ENCODE data around the gene ATAD3B.
A peak's percentile ranks its signal among the peaks of the same experiment; 100 is the strongest.

The ATAD3B gene

DNA sequence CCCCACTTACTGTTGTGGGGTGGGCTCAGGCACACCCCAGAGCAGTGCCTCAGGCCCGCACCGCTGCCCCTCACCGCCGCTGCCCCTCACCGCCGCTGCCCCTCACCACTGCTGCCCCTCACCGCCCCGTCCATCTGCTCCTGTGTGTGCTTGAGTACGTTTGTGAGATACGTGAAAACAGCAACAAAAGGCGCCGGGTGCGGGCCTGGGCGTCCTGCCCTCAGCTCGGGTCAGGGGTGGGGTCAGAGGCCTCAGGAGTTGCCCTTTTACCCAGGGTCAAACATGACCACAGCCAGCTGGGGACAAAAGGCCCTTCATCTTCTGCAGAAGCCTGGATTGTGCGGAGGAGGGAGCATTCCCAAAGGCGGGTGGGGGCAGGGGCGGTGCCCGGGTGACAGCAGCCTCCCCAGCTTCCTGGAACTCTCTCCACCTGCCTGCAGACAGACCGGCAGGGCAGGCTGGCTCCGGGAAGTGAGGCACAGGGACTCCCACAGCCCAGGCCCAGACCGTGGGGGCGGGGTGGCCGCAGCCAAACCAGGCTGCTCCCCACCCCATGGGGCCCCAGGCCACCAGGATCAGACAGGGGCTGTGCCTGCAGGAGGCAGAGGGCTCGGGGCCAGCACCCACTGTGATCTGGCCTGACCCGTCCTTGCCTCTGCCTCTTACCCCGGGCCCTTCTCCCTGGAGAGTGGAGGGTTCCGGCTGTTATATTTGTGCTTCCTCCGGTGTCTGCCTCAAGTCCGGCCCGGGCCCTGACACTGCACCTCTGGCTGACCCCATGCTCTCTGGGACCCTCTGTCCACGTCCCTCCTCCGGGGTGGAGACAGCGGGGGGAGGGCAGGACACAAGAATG lies 38.4 kb upstream of the ATAD3B start:
- Histone ChIP-seq H3K36me3 (no peaks in the 10 kb centered on the region), H3K9me3 (no peaks in the 10 kb centered on the region), H3K27me3 (no peaks in the 10 kb centered on the region), H3K4me3 (peak overlapping the region; percentile 75), H3K4me1 (peaks cover 92% of the 10 kb centered on the region), H3K27ac (peak overlapping the region; percentile 94), H3K9ac (peak overlapping the region; percentile 82), H4K20me1 (peaks cover 23% of the 10 kb centered on the region), H3K4me2 (peak overlapping the region; percentile 100)
- TF ChIP-seq Cebpa-rat (IDR thresholded peaks at IDR 0.05), result no peak

- peak overlapping the region; percentile 100 for H3K4me2 ChIP-seq
- no peaks in the 10 kb centered on the region for H3K27me3 ChIP-seq
- peak overlapping the region; percentile 82 for H3K9ac ChIP-seq
- no peak for TF ChIP-seq Cebpa-rat (IDR thresholded peaks at IDR 0.05)
- peaks cover 96% of the 10 kb centered on the region for H3K4me1 ChIP-seq
- peak overlapping the region; percentile 94 for H3K27ac ChIP-seq
- H4K20me1 ChIP-seq, result peaks cover 29% of the 10 kb centered on the region
- peak overlapping the region; percentile 75 for H3K4me3 ChIP-seq
- H3K9me3 ChIP-seq, result no peaks in the 10 kb centered on the region
- 0 out of 2 replicates have a peak, but pooled peaks cover under 1% of the 10 kb centered on the region for H3K36me3 ChIP-seq
Measured at GRCh38 chr1:1433804-1434130, 37.8 kb upstream of the ATAD3B start.

DNA sequence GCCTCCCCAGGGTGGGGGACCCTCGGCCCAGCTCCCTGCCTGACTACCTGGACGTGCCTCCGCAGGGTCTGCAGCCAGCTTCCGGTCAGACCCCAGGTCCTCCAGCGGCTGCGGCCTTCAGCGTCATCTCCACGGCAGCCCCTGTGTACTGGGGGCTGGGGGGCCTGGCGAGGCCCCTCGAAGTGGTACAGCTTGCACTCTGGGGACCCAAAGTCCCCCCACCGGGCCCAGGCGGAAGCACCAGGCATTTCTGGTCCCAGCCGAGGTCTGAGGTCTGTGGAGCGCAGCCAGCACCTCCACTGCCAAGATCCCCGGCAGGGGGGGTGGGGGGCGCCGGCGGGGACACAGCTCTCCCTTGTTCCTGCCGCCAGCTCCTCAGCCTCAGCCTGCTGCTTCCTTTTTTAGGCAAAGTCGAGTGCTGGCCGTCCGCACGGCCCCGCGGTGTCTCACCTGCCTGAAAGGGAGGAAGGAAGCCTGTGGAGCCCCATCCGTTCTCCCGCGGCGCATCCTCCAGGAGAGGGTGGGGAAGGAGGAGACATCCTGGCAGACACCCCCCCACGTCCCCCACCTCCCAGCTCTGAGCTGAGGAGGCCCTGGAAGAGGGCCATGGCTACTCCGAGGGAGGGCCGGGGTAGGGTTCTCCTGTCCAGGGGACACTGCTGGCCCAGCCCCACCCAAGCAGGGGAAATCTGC lies 37.3 kb upstream of the ATAD3B start:
- Histone ChIP-seq H3K4me2 (peak overlapping the region; percentile 100), H3K4me3 (peak overlapping the region; percentile 75), H3K4me1 (peaks cover 96% of the 10 kb centered on the region), H3K9ac (peak overlapping the region; percentile 82), H3K36me3 (peaks cover 5% of the 10 kb centered on the region; the same call in 1 of the 2 replicates), H3K27ac (peak overlapping the region; percentile 94), H4K20me1 (peaks cover 34% of the 10 kb centered on the region), H3K9me3 (no peaks in the 10 kb centered on the region), H3K27me3 (no peaks in the 10 kb centered on the region)
- TF ChIP-seq Cebpa-rat (IDR thresholded peaks at IDR 0.05), result no peak

DNA sequence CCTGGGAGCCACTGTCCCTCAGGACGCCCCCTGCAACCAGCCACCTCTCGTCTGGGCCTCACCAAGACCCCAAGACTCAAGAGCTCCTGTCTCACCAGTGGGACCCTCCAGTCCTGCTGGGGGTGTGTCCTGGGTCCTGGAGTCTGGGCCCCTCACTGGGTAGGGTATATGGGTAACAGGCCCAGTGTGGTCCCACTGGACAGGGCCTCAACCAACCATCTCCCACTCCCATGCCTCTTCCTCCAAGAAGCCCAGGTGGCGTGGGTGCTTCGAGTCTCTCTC lies 36.8 kb upstream of the ATAD3B start:
- Histone ChIP-seq H3K27ac (peak overlapping the region; percentile 94), H4K20me1 (peaks cover 36% of the 10 kb centered on the region), H3K36me3 (peaks cover 10% of the 10 kb centered on the region; the same call in 1 of the 2 replicates), H3K27me3 (no peaks in the 10 kb centered on the region), H3K9ac (peak overlapping the region; percentile 82), H3K4me1 (peaks cover 96% of the 10 kb centered on the region), H3K4me3 (peak overlapping the region; percentile 75), H3K9me3 (no peaks in the 10 kb centered on the region), H3K4me2 (peak overlapping the region; percentile 100)
- TF ChIP-seq Cebpa-rat (IDR thresholded peaks at IDR 0.05), result no peak

- H3K4me2 ChIP-seq, result peak within 1 kb of the TSS; percentile 100
- peaks cover 41% of the 10 kb centered on the region for H4K20me1 ChIP-seq
- no peaks in the 10 kb centered on the region for H3K27me3 ChIP-seq
- peaks cover 12% of the 10 kb centered on the region; the same call in 1 of the 2 replicates for H3K36me3 ChIP-seq
- H3K27ac ChIP-seq, result peak within 1 kb of the TSS; percentile 94
- no peak for TF ChIP-seq Cebpa-rat (IDR thresholded peaks at IDR 0.05)
- H3K9me3 ChIP-seq, result no peaks in the 10 kb centered on the region
- peak within 1 kb of the TSS; percentile 75 for H3K4me3 ChIP-seq
- peak within 1 kb of the TSS; percentile 82 for H3K9ac ChIP-seq
- peaks cover 96% of the 10 kb centered on the region for H3K4me1 ChIP-seq
Measured at GRCh38 chr1:1435106-1435903, 36.3 kb upstream of the ATAD3B start, which contains the start of gene VWA1. VWA1 (plus strand) TSS chr1:1435690; CDS start chr1:1435749, 59 bp downstream.

DNA sequence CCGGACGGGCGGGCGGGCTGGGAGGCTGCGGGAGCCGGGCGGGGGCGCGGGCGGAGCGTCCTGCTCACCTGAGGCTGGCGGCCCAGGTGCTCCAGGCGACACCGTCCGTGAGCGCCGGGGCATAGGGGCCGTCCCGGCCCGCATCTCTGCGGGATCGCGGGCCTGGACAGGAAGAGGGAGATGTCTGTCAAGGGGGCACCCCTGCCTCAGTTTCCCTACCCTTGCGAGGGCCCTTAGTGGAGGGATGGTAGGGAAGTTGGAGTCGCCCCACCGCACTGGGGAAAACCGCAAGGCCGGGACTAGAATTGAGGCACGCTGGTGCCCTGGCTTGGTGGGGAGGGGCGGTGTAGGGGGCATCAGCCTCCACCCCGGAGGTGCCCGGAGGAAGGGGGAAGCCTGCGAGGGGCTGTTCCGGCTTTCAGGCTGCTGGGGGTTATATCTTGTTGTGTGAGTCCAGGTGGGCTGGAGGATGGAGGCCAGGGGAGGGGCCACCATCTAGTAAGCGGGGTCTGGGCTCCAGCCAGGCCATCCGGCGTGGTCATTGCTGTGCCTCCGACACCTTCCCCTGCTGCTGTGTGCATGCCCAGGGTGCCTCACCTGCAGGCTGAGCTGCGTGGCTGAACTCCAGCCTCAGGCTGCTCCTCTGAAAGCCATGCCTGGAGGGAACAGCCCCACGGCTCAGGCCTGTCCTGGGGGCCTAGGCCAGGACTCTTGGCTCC lies 35.5 kb upstream of the ATAD3B start:
- Histone ChIP-seq H3K4me3 (peak overlapping the region; percentile 75), H3K4me1 (peaks cover 96% of the 10 kb centered on the region)

GRCh38 chr1:1436630-1437032 lies 34.9 kb upstream of the ATAD3B start:
- Histone ChIP-seq H4K20me1 (peaks cover 53% of the 10 kb centered on the region), H3K27ac (peak overlapping the region; percentile 94; the same call in 1 of the 2 replicates), H3K36me3 (peaks cover 12% of the 10 kb centered on the region; the same call in 1 of the 2 replicates), H3K4me3 (peak overlapping the region; percentile 75), H3K4me1 (peaks cover 96% of the 10 kb centered on the region), H3K27me3 (no peaks in the 10 kb centered on the region), H3K4me2 (peak overlapping the region; percentile 100), H3K9me3 (no peaks in the 10 kb centered on the region), H3K9ac (peak overlapping the region; percentile 82)
- no peak for TF ChIP-seq Cebpa-rat (IDR thresholded peaks at IDR 0.05)

More for the DNA sequence above, 35.5 kb upstream of the ATAD3B start:
- Histone ChIP-seq H3K36me3 (peaks cover 12% of the 10 kb centered on the region; the same call in 1 of the 2 replicates), H3K27me3 (no peaks in the 10 kb centered on the region), H4K20me1 (peaks cover 49% of the 10 kb centered on the region), H3K9me3 (no peaks in the 10 kb centered on the region), H3K27ac (peak overlapping the region; percentile 94; the same call in 1 of the 2 replicates), H3K4me2 (peak overlapping the region; percentile 100), H3K9ac (peak overlapping the region; percentile 82)
- TF ChIP-seq Cebpa-rat (IDR thresholded peaks at IDR 0.05), result no peak

DNA sequence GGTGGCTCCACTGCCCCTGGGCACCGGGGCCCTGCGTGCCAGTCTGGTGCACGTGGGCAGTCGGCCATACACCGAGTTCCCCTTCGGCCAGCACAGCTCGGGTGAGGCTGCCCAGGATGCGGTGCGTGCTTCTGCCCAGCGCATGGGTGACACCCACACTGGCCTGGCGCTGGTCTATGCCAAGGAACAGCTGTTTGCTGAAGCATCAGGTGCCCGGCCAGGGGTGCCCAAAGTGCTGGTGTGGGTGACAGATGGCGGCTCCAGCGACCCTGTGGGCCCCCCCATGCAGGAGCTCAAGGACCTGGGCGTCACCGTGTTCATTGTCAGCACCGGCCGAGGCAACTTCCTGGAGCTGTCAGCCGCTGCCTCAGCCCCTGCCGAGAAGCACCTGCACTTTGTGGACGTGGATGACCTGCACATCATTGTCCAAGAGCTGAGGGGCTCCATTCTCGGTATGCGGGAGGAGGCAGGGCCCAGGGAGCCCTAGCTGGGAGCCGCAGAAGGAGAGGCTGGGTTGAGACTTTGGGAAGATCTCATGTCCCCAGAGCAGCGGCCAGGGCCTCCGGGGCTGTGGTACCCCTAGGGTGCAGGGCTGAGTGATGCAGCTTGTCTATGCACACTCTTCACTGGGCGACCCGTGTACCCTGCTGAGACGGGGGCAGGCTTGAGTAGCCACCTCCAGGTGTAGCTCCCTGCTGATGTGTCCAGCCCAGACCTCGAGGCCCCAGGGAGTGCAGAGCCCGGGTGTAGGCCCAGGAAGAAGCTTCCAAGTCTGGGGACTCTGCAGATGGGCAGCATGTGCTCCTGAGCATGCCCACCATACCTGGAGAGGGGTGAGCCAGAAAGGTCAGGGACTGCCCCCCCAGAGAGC lies 34.3 kb upstream of the ATAD3B start:
- Histone ChIP-seq H3K27me3 (no peaks in the 10 kb centered on the region), H3K9me3 (no peaks in the 10 kb centered on the region), H3K27ac (peak overlapping the region; percentile 94; the same call in 1 of the 2 replicates), H4K20me1 (peaks cover 53% of the 10 kb centered on the region), H3K9ac (peak overlapping the region; percentile 82), H3K4me3 (peak overlapping the region; percentile 75), H3K36me3 (peaks cover 12% of the 10 kb centered on the region; the same call in 1 of the 2 replicates), H3K4me2 (peak overlapping the region; percentile 100), H3K4me1 (peaks cover 96% of the 10 kb centered on the region)
- TF ChIP-seq Cebpa-rat (IDR thresholded peaks at IDR 0.05), result no peak

Measured in BLaER1 (cell line).